GM21723 (cell line): ENCODE results near the gene NLK.
"Not testable (repeated sequence)": the region's sequence is repeated elsewhere in the genome, so short reads cannot be mapped to it uniquely, and the experiment has no call there.

ENCODE experiments used
- ATAC-seq: cut with Tn5 transposase; IDR thresholded peaks from one replicate; pipeline ENCODE4 v1.9.1; 2021; ENCODE audit warnings: mild to moderate bottlenecking, moderate library complexity; ENCODE audit not compliant: unreplicated experiment

NLK gene

DNA sequence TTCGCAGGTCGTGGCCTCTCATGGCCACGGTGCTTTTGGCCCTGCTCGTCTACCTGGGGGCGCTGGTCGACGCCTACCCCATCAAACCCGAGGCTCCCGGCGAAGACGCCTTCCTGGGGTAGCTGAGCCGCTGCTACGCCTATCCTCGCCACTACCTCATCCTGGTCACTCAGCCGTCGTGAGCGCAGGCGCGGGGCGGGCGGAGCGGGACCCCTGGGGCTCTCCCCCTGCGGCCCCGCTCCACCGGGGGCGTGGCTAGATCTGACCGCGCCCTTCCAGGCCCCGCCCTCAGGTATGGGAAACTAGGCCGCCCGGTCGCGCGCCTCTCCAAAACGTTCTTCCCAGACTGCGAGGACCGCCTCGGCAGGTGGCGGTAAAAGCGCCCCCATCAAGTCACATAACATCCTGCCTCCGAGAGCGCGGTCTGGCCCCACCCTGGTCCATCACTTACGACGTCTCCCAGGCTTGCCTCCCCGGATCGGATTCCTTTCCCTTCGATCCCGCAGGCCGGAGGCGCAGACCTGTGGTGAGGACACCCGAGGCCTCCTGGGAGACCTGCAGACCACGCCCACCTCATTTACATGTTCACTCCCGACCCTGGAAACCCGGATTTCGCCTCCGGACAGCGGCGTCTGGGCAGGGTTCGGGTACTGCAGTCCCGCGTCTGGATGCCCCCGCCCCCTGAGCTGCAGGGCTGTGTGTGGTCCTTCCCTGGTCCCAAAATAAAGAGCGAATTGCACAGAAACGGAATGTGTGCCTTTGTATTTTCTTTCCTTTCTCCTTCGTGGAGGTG lies 185.0 kb downstream of the NLK start:
- no peak for ATAC-seq

DNA sequence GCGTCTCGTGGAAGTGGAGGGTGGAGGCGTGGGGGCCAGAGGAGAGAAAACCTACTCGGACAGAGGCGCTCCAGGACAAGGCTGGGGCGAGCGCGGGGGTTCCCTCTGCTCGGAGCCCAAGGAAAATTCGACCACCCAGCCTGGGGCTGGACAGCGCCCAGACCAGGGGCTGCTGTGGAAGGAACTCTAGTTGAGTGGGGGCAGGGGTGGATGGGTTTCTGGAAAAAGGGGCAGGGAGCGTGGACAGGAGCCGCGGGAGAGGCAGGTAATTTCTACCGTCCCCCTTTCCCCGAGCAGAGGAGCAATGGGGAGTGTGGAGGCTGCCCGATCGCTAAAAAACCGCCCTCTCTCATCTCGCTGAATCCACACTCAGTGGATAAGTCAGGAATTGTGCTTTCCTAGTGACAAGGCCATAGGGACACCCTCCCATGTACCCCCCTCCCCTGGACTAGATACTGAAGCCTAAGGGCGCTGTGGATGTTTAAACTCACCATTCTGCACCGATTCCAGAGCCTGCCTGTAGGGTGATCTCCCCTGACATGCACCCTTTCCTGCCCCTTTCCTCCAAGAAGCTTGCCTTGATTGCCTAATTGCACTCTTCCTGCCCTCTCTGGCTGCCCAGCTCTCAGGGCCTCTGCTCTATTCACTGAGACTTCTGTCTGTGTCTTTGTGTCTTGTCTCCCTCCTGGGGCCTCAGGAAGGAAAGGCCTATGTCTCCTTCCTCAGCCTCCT lies 185.8 kb downstream of the NLK start:
- ATAC-seq: no peak

GRCh38 chr17:28228986-28229729 lies 186.7 kb downstream of the NLK start:
- ATAC-seq: no peak

DNA sequence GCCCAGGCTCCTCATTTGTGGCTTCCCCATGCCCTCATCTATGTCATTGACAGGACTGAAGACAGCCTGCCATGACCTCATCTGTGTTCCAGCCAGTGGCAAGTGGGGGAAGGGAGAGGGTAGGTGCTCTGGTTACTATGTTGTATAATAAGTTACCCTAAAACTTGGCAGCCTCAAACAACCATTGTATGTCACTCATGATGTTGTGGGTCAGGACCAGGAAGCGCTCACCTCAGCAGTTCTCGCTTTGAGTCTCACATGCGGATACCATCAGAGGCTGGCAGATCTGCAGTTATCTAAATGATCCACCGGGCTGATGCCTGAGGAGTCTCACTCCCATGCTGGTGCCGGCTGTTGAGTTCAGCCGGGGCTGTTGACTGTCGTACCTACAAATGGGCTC lies 187.5 kb downstream of the NLK start:
- no peak for ATAC-seq

- ATAC-seq: not testable (repeated sequence)
These were observed 188.1 kb downstream of the NLK start for GRCh38 chr17:28230607-28231006.

GRCh38 chr17:28231624-28232023 lies 189.1 kb downstream of the NLK start:
- not testable (repeated sequence) for ATAC-seq

DNA sequence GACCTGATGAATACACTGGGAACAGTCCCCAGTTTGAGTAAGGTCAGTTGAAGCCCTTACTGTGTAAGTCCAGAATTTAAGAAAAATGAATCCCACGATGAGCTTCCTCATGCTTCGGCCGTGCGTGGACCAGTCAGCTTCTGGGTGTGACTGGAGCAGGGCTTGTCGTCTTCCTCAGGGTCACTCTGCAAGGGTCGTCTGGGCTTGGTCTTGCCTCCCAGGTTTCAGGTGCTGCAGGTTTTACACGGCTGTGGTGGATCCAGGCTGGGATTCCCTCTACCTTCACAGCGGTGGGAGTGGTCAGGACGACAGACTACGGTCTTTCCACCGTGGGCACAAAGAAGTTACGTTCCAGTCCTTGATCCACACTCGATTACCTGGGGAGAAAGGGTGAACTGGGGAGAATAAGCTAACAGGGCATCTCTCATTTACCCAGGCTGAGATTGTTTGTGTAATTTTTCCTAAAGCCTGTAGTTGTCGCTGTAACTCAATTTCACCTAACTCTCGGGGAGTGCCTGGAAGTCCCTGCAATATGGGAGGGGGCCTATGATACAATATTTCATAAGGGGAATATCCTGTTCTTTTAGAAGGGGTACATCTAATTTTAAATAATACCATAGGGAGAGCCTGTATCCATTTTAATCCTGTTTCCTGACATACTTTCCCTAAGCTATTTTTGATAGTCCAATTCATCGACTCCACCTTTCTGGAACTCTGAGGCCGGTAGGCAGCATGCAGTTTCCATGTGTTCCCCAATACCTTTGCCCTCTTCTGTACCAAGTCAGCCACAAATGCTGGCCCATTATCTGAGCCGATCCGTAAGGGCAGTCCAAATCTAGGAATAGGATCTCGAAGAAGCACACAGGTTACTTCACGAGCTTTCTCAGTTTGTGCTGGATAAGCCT lies 190.7 kb downstream of the NLK start:
- ATAC-seq: not testable (repeated sequence)

DNA sequence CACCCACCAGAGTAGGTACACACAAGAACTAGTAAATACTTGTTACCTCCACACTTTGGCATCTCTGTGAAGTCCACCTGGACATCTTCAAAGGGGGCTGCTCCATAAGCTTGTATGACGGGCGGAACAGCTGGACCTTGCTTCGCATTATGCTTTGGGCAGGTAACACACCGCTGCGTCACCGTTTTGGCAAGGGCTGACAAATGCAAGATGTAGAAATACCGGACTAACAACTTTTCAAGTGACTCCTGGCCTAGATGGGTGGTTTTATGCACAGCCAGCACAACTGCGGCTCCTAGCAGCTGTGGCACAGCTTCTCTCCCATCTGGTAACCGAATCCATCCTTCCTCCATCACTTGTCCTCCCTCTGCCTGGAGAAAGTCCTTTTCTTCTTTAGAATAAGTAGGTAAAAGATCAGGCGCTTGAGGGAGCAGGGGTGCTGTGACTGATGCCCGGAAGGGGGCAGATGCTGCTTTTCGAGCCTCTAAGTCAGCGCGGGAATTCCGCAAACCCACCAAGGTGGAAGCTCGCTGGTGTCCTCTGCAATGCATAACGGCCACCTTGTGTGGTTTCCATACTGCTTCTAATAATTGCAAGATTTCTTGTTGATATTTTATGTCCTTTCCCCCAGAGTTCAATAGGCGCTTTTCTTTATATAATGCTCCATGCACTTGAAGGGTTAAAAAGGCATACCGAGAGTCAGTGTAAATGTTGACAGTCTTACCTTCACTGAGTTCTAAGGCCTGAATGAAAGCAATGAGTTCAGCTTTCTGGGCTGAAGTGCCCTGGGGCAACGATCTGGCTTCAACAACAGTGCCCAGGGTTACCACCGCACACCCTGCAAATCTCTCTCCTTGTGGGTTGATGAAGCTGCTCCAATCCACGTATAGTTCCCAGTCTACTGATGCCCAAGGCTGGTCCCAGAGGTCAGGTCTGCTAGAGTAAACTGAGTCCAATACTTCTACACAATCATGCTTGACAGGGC lies 191.7 kb downstream of the NLK start:
- ATAC-seq: not testable (repeated sequence)

DNA sequence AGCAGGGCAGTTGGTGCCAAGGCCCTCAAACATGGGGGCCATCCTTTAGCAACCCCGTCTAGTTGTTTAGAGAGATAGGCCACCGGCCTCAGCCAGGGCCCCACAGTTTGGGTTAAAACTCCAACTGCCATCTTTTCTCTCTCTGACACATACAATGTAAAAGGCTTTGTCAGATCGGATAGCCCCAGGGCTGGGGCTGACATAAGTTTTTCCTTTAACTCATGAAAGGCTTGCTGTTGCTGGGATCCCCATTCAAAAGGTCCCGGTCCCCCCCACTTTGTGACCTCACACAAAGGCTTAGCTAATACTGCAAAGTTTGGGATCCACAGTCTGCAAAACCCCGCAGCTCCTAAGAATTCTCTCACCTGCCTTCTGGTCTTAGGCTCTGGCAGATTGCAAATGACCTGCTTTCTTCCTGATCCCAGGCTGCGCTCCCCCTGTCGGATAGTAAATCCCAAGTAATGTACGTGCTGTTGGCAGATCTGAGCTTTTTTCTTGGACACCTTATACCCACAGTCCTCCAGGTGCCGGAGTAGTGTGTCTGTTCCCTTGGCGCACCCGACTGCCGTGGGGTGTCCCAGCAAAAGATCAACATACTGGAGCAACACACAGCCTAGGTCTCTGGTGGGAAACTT lies 192.7 kb downstream of the NLK start:
- not testable (repeated sequence) for ATAC-seq

- not testable (repeated sequence) for ATAC-seq
These were observed 193.7 kb downstream of the NLK start for GRCh38 chr17:28236033-28236653.

- ATAC-seq: not testable (repeated sequence)
These were observed 196.2 kb downstream of the NLK start for GRCh38 chr17:28238547-28239270.

GRCh38 chr17:28239271-28239624 lies 196.8 kb downstream of the NLK start:
- ATAC-seq: no peak

- ATAC-seq: no peak
These were observed 198.3 kb downstream of the NLK start for GRCh38 chr17:28240688-28241340.

GRCh38 chr17:28242791-28243190 lies 200.3 kb downstream of the NLK start:
- ATAC-seq: no peak

DNA sequence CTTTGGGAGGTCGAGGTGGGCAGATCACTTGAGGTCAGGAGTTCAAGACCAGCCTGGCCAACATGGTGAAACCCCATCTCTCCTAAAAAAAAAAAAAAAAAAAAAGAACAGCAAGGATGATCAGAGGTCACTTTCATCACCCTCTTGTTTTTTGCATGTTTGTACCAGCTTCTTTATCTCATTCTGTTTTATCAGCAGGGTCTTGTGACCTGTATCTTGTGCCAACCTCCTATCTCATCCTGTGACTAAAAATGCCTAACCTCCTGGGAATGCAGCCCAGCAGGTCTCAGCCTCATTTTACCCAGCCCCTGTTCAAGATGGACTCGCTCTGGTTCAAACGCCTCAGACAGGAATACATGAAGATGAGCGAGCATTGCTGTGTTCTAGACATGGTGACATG lies 200.8 kb downstream of the NLK start:
- ATAC-seq: not testable (repeated sequence)

DNA sequence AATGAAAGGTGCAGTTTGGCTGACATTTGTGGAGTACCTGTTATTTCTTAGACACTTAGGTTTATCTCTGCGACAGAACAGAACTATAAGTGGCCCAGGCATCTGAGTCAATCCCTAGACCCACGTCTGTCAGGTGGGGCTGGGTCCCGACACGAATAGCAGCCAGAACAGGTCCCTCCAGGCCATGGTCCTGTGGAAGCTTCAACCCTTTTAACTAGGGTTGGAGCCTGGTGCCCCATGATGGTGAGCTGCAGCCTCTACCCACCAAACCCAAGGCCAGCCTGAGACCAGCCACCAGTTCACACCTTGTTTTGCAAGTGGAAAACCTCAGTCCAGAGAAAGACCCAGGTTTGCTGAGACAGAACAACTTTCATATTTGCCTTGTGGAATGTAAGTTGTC lies 202.0 kb downstream of the NLK start:
- no peak for ATAC-seq
